Muscle layer of colon (tissue), 2 donors: Measurements from ENCODE around the gene ACSF2.
A peak's percentile ranks its signal among the peaks of the same experiment; 100 is the strongest.
"Not testable (repeated sequence)": the region's sequence is repeated elsewhere in the genome, so short reads cannot be mapped to it uniquely, and the experiment has no call there.

Source experiments
- H3K27ac ChIP-seq: one replicate; pipeline ENCODE4 v1.7.0; 2013; ENCODE audit warnings: low read depth, mild to moderate bottlenecking, low read length, moderate library complexity
- H3K27me3 ChIP-seq, 2 donors: one replicate each; pipeline ENCODE4 v1.7.0; 2013; ENCODE audit warnings: low read length in 2 of 2, mild to moderate bottlenecking in 2 of 2; ENCODE audit not compliant: insufficient read depth in 2 of 2, control insufficient read depth in 1 of 2
- H3K36me3 ChIP-seq: one replicate; pipeline ENCODE4 v1.7.0; 2013; ENCODE audit warnings: mild to moderate bottlenecking, low read length; ENCODE audit not compliant: insufficient read depth
- H3K4me1 ChIP-seq: one replicate; pipeline ENCODE4 v1.7.0; 2013; ENCODE audit warnings: mild to moderate bottlenecking, low read length; ENCODE audit not compliant: insufficient read depth
- H3K4me3 ChIP-seq, 2 donors: one replicate each; pipeline ENCODE4 v1.7.0; 2013; ENCODE audit warnings: low read length in 2 of 2, low read depth in 1 of 2, mild to moderate bottlenecking in 1 of 2, moderate library complexity in 1 of 2
- H3K9ac ChIP-seq: one replicate; pipeline ENCODE4 v1.7.0; 2013; ENCODE audit warnings: low read length
- H3K9me3 ChIP-seq: one replicate; pipeline ENCODE4 v1.7.0; 2013; ENCODE audit warnings: mild to moderate bottlenecking, low read length
- donor health status: abdominal sarcoma.
- donor health status: Adenocarcinoma of cecum.

Gene ACSF2

DNA sequence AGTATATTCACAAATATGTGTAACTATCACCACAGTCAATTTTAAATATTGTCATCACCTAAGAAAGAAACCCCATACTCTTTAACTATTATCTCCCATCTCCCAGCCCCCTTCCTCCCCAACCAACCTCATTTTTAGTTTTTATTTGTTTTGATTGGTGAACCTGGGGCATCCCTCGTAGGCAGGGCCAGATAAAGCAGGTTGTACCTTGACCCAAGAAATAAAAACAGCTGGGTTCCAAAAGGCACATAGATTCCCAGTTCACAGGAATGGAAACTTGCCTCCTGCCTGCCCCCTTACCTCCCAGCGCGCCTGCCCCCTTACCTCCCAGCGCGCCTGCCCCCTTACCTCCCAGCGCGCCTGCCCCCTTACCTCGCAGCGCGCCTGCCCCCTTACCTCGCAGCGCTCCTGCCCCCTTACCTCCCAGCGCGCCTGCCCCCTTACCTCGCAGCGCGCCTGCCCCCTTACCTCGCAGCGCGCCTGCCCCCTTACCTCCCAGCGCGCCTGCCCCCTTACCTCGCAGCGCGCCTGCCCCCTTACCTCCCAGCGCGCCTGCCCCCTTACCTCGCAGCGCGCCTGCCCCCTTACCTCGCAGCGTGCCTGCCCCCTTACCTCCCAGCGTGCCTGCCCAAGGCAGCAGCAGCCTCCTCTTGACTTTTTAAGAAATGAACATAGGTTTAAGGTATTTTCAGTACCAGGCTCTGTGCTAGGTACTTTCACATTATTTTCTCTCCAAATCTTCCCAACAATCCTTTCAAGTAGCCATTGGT lies 49.9 kb downstream of the ACSF2 start:
- not testable (repeated sequence) for H3K27me3 ChIP-seq, H3K9ac ChIP-seq, H3K9me3 ChIP-seq, H3K4me3 ChIP-seq, H3K27ac ChIP-seq, H3K36me3 ChIP-seq
- H3K4me1 ChIP-seq, result peaks cover 16% of the 10 kb centered on the region

DNA sequence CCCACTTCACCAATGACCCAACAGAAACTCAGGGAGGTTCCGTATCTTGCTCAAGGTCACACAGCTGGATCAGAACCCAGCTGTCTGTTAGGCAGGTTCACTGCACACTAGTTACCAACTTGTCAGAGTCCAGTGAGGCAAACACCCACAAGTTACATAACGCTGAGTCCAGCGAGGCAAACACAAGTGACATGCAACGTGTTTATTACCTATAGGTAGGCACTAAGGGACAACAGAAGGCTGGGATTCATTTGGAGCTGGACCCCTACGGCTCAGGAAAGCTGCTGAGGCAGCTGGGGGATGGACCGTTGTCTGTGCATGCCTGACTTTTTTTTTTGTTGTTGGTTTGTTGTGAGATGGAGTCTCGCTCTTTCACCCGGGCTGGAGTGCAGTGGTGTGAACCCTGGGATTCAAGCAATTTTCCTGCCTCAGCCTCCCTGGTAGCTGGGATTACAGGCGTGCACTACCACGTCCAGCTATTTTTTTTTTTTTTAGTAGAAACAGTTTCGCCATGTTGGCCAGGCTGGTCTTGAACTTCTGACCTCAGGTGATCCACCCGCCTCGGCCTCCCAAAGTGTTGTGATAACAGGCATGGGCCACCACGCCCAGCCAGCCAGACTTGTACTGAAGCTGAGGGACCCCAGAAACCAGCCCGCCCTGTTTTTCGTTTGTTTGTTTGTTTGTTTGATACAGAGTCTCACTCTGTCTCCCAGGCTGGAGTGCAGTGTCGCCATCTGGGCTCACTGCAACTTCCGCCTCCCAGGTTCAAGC lies 50.7 kb downstream of the ACSF2 start:
- H3K27me3 ChIP-seq, result no peaks in the 10 kb centered on the region
- H3K9me3 ChIP-seq, result no peaks in the 10 kb centered on the region
- no peak overlapping the region for H3K4me3 ChIP-seq
- peaks cover 2% of the 10 kb centered on the region for H3K36me3 ChIP-seq
- no peak overlapping the region for H3K27ac ChIP-seq
- H3K4me1 ChIP-seq, result peaks cover 16% of the 10 kb centered on the region
- no peak overlapping the region for H3K9ac ChIP-seq

DNA sequence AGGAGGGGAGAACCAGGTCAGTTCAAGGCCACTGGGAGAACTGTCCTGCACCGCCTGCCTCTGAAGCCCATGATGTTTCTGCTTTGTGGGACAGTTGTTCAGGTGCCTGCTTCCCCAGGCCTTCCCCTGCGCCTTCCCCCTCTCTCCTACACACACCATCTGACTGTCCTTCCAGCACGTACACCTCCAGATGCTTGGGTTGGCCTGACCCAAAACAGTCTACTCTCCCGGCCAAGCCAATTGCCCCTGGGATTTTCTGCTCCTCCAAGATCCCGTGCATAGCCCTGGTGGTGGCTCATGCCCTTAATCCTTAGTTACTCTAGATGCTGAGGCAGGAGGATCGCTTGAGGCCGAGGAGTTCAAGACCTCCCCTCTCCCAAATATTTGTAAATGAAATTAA lies 52.0 kb downstream of the ACSF2 start:
- no peaks in the 10 kb centered on the region for H3K9me3 ChIP-seq
- peaks cover 20% of the 10 kb centered on the region for H3K4me1 ChIP-seq
- peaks cover 7% of the 10 kb centered on the region for H3K36me3 ChIP-seq
- H3K27me3 ChIP-seq, result no peaks in the 10 kb centered on the region
- peak overlapping the region; percentile 70 for H3K27ac ChIP-seq
- H3K9ac ChIP-seq, result peak overlapping the region; percentile 61
- H3K4me3 ChIP-seq, result peak overlapping the region in 1 of 2 donors; percentile 98

DNA sequence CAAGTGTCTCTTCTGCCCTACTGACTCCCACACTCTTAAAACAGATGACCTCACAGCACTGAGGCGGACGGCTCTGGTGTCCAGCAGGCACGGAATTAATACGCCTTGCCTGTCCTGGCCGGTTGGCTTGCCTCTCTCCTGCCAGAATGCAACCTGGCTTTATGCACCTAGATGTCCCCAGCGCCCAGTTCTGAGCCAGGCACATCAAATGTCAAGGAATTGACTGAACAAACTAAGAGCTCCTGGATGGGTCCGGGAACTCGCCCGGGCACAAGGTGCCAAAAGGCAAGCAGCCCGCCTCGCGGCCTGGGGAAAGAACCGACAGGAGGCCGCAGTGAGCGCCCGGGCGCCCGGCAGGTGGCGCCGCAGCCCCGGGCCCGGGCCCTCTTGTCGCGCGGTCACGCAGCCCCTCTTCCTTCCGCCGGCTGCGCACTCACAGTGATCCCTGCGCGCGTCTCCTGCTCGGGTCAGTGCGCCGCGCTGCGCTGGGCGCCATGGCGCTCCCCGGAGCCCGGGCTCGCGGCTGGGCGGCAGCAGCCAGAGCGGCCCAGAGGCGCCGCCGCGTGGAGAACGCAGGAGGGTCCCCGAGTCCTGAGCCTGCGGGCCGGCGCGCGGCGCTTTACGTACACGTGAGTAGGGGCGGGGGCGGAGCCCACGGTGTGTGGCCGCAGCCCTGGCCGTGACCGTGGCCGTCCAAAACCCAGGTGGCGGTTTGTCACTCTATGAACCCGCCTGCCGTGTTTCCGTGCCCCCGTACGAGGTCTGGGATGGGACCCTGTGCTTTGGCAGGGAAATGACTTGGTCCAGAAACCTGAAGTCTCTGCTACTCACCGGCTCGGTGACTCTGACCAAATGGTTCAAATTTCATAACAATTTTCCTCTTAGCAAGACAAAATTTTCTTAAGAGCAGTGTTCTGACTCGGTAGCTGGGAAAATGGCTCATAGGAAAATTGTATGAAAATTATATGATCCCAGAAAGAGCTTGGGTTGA lies 52.7 kb downstream of the ACSF2 start, which contains the start of gene RSAD1:
Gene RSAD1 (plus strand): TSS at position 470 of the 991 bp plus-strand sequence. CDS start 25 bp downstream, at position 495.
- peak within 1 kb of the TSS; percentile 59 to 98 for H3K4me3 ChIP-seq
- H3K9ac ChIP-seq, result peak within 1 kb of the TSS; percentile 71
- H3K27me3 ChIP-seq, result no peaks in the 10 kb centered on the region
- H3K4me1 ChIP-seq, result peaks cover 20% of the 10 kb centered on the region
- H3K9me3 ChIP-seq, result no peaks in the 10 kb centered on the region
- peak within 1 kb of the TSS; percentile 70 for H3K27ac ChIP-seq
- H3K36me3 ChIP-seq, result peaks cover 13% of the 10 kb centered on the region

DNA sequence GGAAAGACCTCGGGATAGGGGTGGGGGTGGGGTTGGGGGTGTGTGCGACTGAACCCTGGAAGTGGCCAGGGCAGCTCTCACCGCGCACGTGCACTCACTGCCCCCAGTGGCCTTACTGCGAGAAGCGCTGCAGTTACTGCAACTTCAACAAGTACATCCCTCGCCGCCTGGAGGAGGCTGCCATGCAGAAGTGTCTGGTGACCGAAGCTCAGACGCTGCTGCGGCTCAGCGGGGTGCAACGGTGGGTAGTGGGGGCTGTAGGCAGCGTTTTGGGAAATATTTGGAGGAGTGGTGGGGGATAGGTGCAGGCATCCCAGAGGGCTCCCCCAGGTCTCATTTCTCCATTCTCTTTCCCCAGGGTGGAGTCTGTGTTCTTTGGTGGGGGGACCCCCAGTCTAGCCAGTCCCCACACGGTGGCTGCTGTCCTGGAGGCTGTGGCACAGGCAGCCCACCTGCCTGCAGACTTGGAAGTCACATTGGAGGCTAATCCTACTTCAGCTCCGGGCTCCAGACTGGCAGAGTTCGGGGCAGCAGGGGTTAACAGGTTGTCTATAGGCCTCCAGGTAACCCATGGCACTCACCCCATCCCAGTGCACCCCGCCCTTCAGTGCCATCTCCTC lies 53.6 kb downstream of the ACSF2 start:
- Histone ChIP-seq H3K4me3 (peak overlapping the region; percentile 59 to 98), H3K9ac (peak overlapping the region; percentile 53), H3K27me3 (no peaks in the 10 kb centered on the region), H3K9me3 (no peaks in the 10 kb centered on the region), H3K4me1 (peaks cover 20% of the 10 kb centered on the region), H3K36me3 (peaks cover 22% of the 10 kb centered on the region), H3K27ac (no peak overlapping the region)

DNA sequence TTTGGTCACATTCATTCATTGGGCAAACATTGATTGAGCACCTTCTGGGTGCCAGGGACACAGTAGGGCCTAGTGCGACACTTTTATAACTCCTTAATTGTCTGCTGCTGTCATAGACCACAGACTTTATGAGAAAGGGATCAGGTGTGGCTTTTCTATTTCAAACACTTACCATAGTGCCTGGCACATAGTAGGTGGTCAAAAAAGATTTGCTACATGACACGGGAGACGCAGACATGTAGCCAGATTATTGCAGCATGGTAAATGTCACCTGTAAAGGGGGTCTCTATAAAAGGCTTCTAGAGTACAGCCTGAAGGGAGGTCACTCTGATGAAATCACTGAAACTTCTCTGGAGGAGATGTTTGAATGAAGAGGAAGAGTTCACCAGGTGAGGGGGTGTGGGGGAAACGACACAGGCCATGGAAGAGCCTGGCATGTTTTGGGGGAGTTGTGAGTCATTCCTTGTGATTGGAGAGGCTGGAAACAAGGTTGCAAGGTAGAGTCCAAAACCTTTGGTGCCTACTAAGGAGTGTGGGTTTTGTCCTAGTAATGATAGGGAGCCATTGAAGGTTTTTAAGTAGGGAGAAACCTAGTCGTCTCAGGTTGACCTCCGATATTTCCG lies 54.2 kb downstream of the ACSF2 start:
- Histone ChIP-seq H3K9me3 (no peaks in the 10 kb centered on the region), H3K27ac (no peak overlapping the region), H3K4me3 (peak overlapping the region in 1 of 2 donors; percentile 98), H3K9ac (peak overlapping the region; percentile 53), H3K27me3 (no peaks in the 10 kb centered on the region), H3K36me3 (peaks cover 28% of the 10 kb centered on the region), H3K4me1 (peaks cover 20% of the 10 kb centered on the region)

DNA sequence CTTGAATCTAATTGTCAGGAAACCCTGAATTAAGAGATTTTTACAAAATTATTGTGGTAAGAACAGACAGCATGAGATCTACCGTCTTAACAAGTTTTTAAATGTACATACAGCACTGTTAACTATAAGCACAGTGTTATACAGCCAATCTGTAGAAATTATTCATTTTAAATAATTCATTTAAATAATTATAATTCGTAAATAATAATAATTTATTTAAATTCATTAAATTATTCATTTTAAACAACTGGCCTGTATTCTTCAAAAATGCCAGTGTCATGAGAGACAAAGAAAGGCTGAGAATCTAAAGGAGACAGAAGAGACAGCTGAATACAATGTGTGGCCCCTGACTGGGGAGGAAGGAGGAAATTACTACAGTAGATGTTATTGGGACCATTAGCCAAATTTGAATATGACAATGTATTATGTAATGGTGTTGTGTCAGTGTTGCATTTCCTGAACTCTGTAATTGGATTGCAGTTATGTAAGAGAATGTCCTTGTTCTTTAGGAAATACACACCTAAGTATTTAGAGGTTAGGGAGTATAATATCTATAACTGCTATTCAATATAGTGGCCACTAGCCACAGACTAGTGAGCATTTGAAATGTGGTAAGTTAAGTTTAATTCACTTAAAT lies 55.0 kb downstream of the ACSF2 start:
- Histone ChIP-seq H3K4me3 (no peak overlapping the region), H3K27me3 (no peaks in the 10 kb centered on the region), H3K9ac (no peak overlapping the region), H3K36me3 (peaks cover 36% of the 10 kb centered on the region), H3K9me3 (no peaks in the 10 kb centered on the region), H3K27ac (no peak overlapping the region), H3K4me1 (peaks cover 20% of the 10 kb centered on the region)

DNA sequence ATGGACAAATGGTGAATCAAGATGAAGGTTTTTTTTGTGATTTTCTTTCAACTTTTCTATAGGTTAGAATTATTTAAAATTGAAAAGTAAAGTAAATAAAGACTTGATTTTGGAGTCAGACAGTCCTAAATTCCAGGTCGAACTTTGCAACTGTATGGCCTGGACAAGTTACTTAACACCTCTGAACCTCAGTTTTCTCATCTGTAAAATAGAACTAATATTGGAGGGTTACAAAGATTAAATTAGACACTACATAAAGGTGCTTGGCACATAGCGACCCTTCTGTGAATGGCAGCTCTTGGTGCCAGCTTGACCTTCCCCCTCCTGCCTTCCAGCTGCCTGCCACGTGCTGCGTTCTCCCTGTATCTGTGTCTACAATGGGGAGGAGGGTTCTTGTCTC lies 55.6 kb downstream of the ACSF2 start:
- Histone ChIP-seq H3K27me3 (no peaks in the 10 kb centered on the region), H3K9ac (no peak overlapping the region), H3K9me3 (no peaks in the 10 kb centered on the region), H3K27ac (no peak overlapping the region), H3K36me3 (peaks cover 39% of the 10 kb centered on the region), H3K4me1 (peaks cover 20% of the 10 kb centered on the region), H3K4me3 (no peak overlapping the region)

DNA sequence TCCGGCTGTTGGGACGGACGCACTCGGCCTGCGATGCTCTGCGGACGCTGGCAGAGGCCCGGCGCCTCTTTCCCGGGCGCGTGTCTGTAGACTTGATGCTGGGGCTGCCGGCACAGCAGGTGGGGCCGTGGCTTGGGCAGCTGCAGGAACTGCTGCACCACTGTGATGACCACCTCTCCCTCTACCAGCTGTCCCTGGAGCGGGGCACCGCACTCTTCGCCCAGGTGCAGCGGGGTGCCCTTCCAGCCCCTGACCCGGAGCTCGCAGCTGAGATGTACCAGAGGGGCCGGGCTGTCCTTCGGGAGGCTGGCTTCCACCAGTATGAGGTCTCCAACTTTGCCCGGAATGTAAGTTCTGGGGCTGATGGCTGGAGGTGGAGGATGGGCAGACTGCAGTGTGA lies 56.1 kb downstream of the ACSF2 start:
- Histone ChIP-seq H3K4me1 (peaks cover 20% of the 10 kb centered on the region), H3K9ac (no peak overlapping the region), H3K27ac (no peak overlapping the region)

DNA sequence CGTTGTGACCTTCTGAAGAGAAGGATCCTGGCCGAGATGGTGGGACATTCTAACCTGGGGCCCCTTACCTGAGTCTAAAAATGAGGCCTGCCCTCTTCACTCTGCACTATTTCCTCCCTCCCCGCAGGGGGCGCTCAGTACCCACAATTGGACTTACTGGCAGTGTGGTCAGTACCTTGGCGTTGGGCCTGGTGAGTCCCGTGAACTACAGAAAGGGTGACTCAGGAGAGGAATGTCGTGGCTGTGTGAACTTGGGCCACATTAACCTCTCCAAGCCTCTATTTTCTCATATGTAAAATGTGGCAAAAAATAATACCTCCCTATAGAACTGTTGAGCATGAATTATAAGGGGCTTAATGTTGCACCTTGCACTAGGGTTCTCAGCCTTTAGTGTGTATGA lies 56.5 kb downstream of the ACSF2 start:
- Histone ChIP-seq H3K27me3 (no peaks in the 10 kb centered on the region), H3K9ac (peak overlapping the region; percentile 34), H3K9me3 (no peaks in the 10 kb centered on the region), H3K4me3 (no peak overlapping the region), H3K27ac (peak overlapping the region; percentile 83), H3K36me3 (peaks cover 39% of the 10 kb centered on the region), H3K4me1 (peaks cover 20% of the 10 kb centered on the region)

More for the DNA sequence above, 56.1 kb downstream of the ACSF2 start:
- H3K27me3 ChIP-seq, result no peaks in the 10 kb centered on the region
- no peak overlapping the region for H3K4me3 ChIP-seq
- no peaks in the 10 kb centered on the region for H3K9me3 ChIP-seq
- H3K36me3 ChIP-seq, result peaks cover 39% of the 10 kb centered on the region
